Esophagus squamous epithelium (tissue), 5 donors: Measurements from ENCODE around the gene KMT5B. TPM values are rescaled to one million over a fixed set of nuclear protein-coding genes. Genes with fewer than 3 reads are reported as not detected.
"Not testable (repeated sequence)": the region's sequence is repeated elsewhere in the genome, so short reads cannot be mapped to it uniquely, and the experiment has no call there.

Source experiments
- DNase-seq: peaks from one replicate; lab custom pipeline; 2025; lab: John Stamatoyannopoulos, UW
- H3K27ac ChIP-seq, 4 donors: fragments of 200-600 bp; sonication (generic); one replicate each; pipeline ENCODE4 v1.5.1; 2016 to 2019; ENCODE audit warnings: mild to moderate bottlenecking in 1 of 4
- H3K27me3 ChIP-seq, 4 donors: fragments of 200-600 bp; sonication (generic); 1 replicate in 3 of 4; 2 replicates in 1 of 4; pipeline versions ENCODE4 v1.5.1 to v1.6.0; 2017 to 2021; ENCODE audit warnings: antibody characterized with exemption in 1 of 4
- H3K36me3 ChIP-seq, 3 donors: fragments of 200-600 bp; sonication (generic); one replicate each; pipeline ENCODE4 v1.5.1; 2016 to 2019
- H3K4me1 ChIP-seq, 3 donors: fragments of 200-600 bp; sonication (generic); one replicate each; pipeline ENCODE4 v1.5.1; 2017 to 2019
- H3K4me3 ChIP-seq, 4 donors: fragments of 200-600 bp; sonication (generic); 1 replicate in 3 of 4; 2 replicates in 1 of 4; pipeline ENCODE4 v1.5.1; 2016 to 2019; ENCODE audit warnings: mild to moderate bottlenecking in 2 of 4, moderate library complexity in 1 of 4
- H3K9me3 ChIP-seq, 3 donors: fragments of 200-600 bp; sonication (generic); one replicate each; pipeline ENCODE4 v1.5.1; 2016 to 2019
- CTCF ChIP-seq, 6 experiments: fragments of 450-650 bp in 4 of 6; fragments of 200-600 bp in 2 of 6; sonication (generic) in 2 of 6; IDR thresholded peaks; one replicate each; pipeline ENCODE4 v1.5.1; 2016 to 2019; ENCODE audit warnings: antibody characterized with exemption in 6 of 6, mild to moderate bottlenecking in 4 of 6, moderate library complexity in 4 of 6
- POLR2A ChIP-seq, 4 donors: fragments of 450-650 bp; IDR thresholded peaks; one replicate each; pipeline ENCODE4 v1.6.1; 2017; ENCODE audit warnings: antibody characterized with exemption in 4 of 4, mild to moderate bottlenecking in 4 of 4, moderate library complexity in 3 of 4
- WGBS, 2 donors: methylation state at CpG; one replicate each; pipeline ENCODE4 v1.1.5; 2018; 5-methylcytosine and 5-hydroxymethylcytosine counted together
- intact Hi-C: fragments of 100-400 bp; cut with DNase I; formaldehyde crosslinking; loops from one replicate; pipeline ENCODE4 v1.15.0; 2022
- total RNA-seq, 4 donors: library from RNA; depleted of rRNA; stranded (reverse); fragments of >200 nt; gene quantifications; one replicate each; pipeline ENCODE4 v1.1.0, GENCODE V29; 2016
- donor health status: DM: yes; HTN: yes; CAD: no.

KMT5B gene
- total RNA-seq, 4 donors from 2014 or later, result 18.4 to 37.6 (median 21.9) TPM

- H3K4me1 ChIP-seq, result peaks cover 0 to 18% (median 4%) of the 10 kb centered on the region in 3 donors
- 64 to 67% methylated on average over 13 of the region's 13 CpGs for WGBS, 2 donors
- no peak for TF ChIP-seq CTCF (IDR thresholded peaks at IDR 0.05)
- no peaks in the 10 kb centered on the region for H3K27me3 ChIP-seq
- intact Hi-C loops, result loop anchor here (5.0 kb wide), 1 partner anchor 192 kb away; no protein-coding TSS in a partner anchor
- H3K27ac ChIP-seq, result no peak overlapping the region
- no peaks in the 10 kb centered on the region for H3K9me3 ChIP-seq
- no peak overlapping the region for H3K4me3 ChIP-seq
- H3K36me3 ChIP-seq, result peaks cover 0 to 5% (median 0%) of the 10 kb centered on the region in 3 donors
- DNase-seq, result no peak
Measured at GRCh38 chr11:68255526-68255925, 42.4 kb upstream of the KMT5B start.

- DNase-seq, result no peak
- H3K4me3 ChIP-seq, result no peak overlapping the region
- 83 to 94% methylated on average over 7 to 9 of the region's 14 CpGs for WGBS, 2 donors
- H3K27ac ChIP-seq, result no peak overlapping the region
- H3K4me1 ChIP-seq, result peaks cover 0 to 18% (median 4%) of the 10 kb centered on the region in 3 donors
- no peaks in the 10 kb centered on the region for H3K36me3 ChIP-seq
- intact Hi-C loops, result no loop called here
- TF ChIP-seq CTCF (IDR thresholded peaks at IDR 0.05) (no peak), POLR2A (IDR thresholded peaks at IDR 0.05) (no peak)
- H3K9me3 ChIP-seq, result no peaks in the 10 kb centered on the region
- no peaks in the 10 kb centered on the region for H3K27me3 ChIP-seq
Measured at GRCh38 chr11:68254421-68254820, 41.3 kb upstream of the KMT5B start.

GRCh38 chr11:68251765-68252164 is 38.7 kb upstream of the KMT5B start:
- Histone ChIP-seq H3K9me3 (no peaks in the 10 kb centered on the region), H3K27ac (no peak overlapping the region), H3K4me1 (peaks cover 0 to 6% (median 0%) of the 10 kb centered on the region in 3 donors), H3K4me3 (no peak overlapping the region), H3K27me3 (no peaks in the 10 kb centered on the region), H3K36me3 (no peaks in the 10 kb centered on the region)
- TF ChIP-seq POLR2A (IDR thresholded peaks at IDR 0.05) (no peak), CTCF (IDR thresholded peaks at IDR 0.05) (no peak)
- intact Hi-C loops, result no loop called here
- WGBS, 2 donors, result 86 to 94% methylated on average over 3 of the region's 3 CpGs
- DNase-seq, result no peak

GRCh38 chr11:68244912-68245311 is 31.8 kb upstream of the KMT5B start:
- 81 to 90% methylated on average over 5 of the region's 5 CpGs for WGBS, 2 donors
- intact Hi-C loops, H3K4me3 ChIP-seq, H3K4me1 ChIP-seq, H3K27ac ChIP-seq, H3K36me3 ChIP-seq, H3K9me3 ChIP-seq, H3K27me3 ChIP-seq, DNase-seq: not testable (repeated sequence)

- DNase-seq, H3K4me3 ChIP-seq, intact Hi-C loops, H3K9me3 ChIP-seq, H3K36me3 ChIP-seq, H3K4me1 ChIP-seq, H3K27ac ChIP-seq, H3K27me3 ChIP-seq: not testable (repeated sequence)
- WGBS, 2 donors, result 83 to 100% methylated on average over 1 of the region's 1 CpG
Measured at GRCh38 chr11:68243847-68244246, 30.8 kb upstream of the KMT5B start.

GRCh38 chr11:68242616-68243015 is 29.5 kb upstream of the KMT5B start:
- 88 to 97% methylated on average over 2 of the region's 2 CpGs for WGBS, 2 donors
- H3K4me1 ChIP-seq, result no peaks in the 10 kb centered on the region
- intact Hi-C loops, result no loop called here
- no peak overlapping the region for H3K4me3 ChIP-seq
- H3K9me3 ChIP-seq, result no peaks in the 10 kb centered on the region
- DNase-seq, result no peak
- H3K27me3 ChIP-seq, result peaks cover 0 to 8% (median 0%) of the 10 kb centered on the region in 4 donors
- TF ChIP-seq CTCF (IDR thresholded peaks at IDR 0.05) (no peak), POLR2A (IDR thresholded peaks at IDR 0.05) (no peak)
- no peaks in the 10 kb centered on the region for H3K36me3 ChIP-seq
- no peak overlapping the region for H3K27ac ChIP-seq
